Measurements from ENCODE around the gene NUP205.
A peak's percentile ranks its signal among the peaks of the same experiment; 100 is the strongest.

DNA sequence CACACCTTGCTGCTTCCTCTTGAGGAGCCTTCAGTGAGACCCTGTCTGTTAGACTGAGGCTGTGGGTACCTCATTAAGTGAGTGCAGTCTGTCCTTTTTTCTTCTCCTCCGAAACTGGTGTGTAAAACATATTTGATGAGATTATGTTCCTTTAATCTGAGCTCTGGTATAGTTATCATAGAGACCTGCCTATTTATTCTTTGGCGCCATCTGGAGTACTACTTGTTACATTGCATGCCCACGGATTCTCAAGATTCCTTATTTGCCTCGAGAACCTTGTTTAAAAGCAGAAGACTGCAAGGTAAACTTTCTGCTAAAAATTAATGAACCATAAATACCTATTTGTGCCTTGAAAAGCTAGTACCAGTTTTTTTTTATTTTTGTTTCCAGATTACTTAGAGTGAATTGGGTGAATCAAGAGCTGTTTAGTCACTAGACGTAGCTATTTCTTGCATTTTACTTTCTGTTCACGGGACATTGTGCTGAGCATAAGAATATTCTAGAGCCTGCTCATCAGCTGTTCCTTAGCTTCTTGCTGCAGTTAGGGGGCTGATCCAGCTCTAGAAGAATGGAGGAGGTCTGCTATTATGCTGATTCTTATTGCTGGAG is 87.7 kb downstream of the NUP205 start:
- TF ChIP-seq, protein P1, sequence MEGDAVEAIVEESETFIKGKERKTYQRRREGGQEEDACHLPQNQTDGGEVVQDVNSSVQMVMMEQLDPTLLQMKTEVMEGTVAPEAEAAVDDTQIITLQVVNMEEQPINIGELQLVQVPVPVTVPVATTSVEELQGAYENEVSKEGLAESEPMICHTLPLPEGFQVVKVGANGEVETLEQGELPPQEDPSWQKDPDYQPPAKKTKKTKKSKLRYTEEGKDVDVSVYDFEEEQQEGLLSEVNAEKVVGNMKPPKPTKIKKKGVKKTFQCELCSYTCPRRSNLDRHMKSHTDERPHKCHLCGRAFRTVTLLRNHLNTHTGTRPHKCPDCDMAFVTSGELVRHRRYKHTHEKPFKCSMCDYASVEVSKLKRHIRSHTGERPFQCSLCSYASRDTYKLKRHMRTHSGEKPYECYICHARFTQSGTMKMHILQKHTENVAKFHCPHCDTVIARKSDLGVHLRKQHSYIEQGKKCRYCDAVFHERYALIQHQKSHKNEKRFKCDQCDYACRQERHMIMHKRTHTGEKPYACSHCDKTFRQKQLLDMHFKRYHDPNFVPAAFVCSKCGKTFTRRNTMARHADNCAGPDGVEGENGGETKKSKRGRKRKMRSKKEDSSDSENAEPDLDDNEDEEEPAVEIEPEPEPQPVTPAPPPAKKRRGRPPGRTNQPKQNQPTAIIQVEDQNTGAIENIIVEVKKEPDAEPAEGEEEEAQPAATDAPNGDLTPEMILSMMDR (conservative IDR thresholded peaks at IDR 0.05 in 1 of 2, IDR thresholded peaks at IDR 0.05 in 1 of 2; ENCODE audit: extremely low read depth in 1 of 2, insufficient read depth in 1 of 2, low read depth in 1 of 2, low read length in 2 of 2): peak; percentile 70 to 73
- no peak for TF ChIP-seq EZH2 (IDR thresholded peaks at IDR 0.05; ENCODE audit: borderline replicate concordance, low read length)

Data from mammary epithelial cell (primary cell).